ENCODE data around the gene ASL. TPM values are rescaled to one million over a fixed set of nuclear protein-coding genes. Genes with fewer than 3 reads are reported as not detected.
A peak's percentile ranks its signal among the peaks of the same experiment; 100 is the strongest.
"Not testable (repeated sequence)": the region's sequence is repeated elsewhere in the genome, so short reads cannot be mapped to it uniquely, and the experiment has no call there.

ASL gene
- total RNA-seq, 1 donor: 45.8 TPM

GRCh38 chr7:66054063-66054462 lies 21.6 kb upstream of the ASL start:
- no peak overlapping the region for H3K4me3 ChIP-seq (ENCODE audit: low read depth, low read length)
- DNase-seq (ENCODE audit: low read depth): no peak
- TF ChIP-seq CTCF (IDR thresholded peaks at IDR 0.05; ENCODE audit: insufficient read depth, low read length): no peak

GRCh38 chr7:66055321-66055956 lies 20.2 kb upstream of the ASL start:
- no peak overlapping the region for H3K4me3 ChIP-seq (ENCODE audit: low read depth, low read length)
- peak; percentile 73 for DNase-seq (ENCODE audit: low read depth)
- no peak for TF ChIP-seq CTCF (IDR thresholded peaks at IDR 0.05; ENCODE audit: insufficient read depth, low read length)

- TF ChIP-seq CTCF (IDR thresholded peaks at IDR 0.05; ENCODE audit: insufficient read depth, low read length): no peak
Observed at GRCh38 chr7:66060796-66061195, 14.8 kb upstream of the ASL start.

GRCh38 chr7:66069732-66070131 lies 5.9 kb upstream of the ASL start:
- H3K4me3 ChIP-seq (ENCODE audit: low read depth, low read length): no peak overlapping the region
- no peak for TF ChIP-seq CTCF (IDR thresholded peaks at IDR 0.05; ENCODE audit: insufficient read depth, low read length)
- DNase-seq (ENCODE audit: low read depth): no peak

More at GRCh38 chr7:66060796-66061195, 14.8 kb upstream of the ASL start:
- H3K4me3 ChIP-seq (ENCODE audit: low read depth, low read length): no peak overlapping the region
- DNase-seq (ENCODE audit: low read depth): no peak

GRCh38 chr7:66070222-66070621 lies 5.4 kb upstream of the ASL start:
- H3K4me3 ChIP-seq (ENCODE audit: low read depth, low read length): no peak overlapping the region
- TF ChIP-seq CTCF (IDR thresholded peaks at IDR 0.05; ENCODE audit: insufficient read depth, low read length): no peak
- DNase-seq (ENCODE audit: low read depth): peak; percentile 12

GRCh38 chr7:66072208-66072607 lies 3.4 kb upstream of the ASL start:
- not testable (repeated sequence) for H3K4me3 ChIP-seq (ENCODE audit: low read depth, low read length); DNase-seq (ENCODE audit: low read depth)

GRCh38 chr7:66076462-66077329 lies 1.1 kb downstream of the ASL start:
- H3K4me3 ChIP-seq (ENCODE audit: low read depth, low read length): peak overlapping the region; percentile 88
- TF ChIP-seq CTCF (IDR thresholded peaks at IDR 0.05; ENCODE audit: insufficient read depth, low read length): no peak
- no peak for DNase-seq (ENCODE audit: low read depth)
